Measurements from ENCODE around the gene RETREG3. TPM values are rescaled to one million over a fixed set of nuclear protein-coding genes. Genes with fewer than 3 reads are reported as not detected.

The RETREG3 gene, protein sequence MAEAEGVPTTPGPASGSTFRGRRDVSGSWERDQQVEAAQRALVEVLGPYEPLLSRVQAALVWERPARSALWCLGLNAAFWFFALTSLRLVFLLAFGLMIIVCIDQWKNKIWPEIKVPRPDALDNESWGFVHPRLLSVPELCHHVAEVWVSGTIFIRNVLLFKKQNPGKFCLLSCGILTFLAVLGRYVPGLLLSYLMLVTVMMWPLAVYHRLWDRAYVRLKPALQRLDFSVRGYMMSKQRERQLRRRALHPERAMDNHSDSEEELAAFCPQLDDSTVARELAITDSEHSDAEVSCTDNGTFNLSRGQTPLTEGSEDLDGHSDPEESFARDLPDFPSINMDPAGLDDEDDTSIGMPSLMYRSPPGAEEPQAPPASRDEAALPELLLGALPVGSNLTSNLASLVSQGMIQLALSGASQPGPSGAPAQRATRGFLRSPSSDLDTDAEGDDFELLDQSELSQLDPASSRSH
- 26.7 to 31.4 TPM (median 27.6 TPM) in 5 replicates for total RNA-seq (2022; extraction: Qiagen RNA extraction)

DNA sequence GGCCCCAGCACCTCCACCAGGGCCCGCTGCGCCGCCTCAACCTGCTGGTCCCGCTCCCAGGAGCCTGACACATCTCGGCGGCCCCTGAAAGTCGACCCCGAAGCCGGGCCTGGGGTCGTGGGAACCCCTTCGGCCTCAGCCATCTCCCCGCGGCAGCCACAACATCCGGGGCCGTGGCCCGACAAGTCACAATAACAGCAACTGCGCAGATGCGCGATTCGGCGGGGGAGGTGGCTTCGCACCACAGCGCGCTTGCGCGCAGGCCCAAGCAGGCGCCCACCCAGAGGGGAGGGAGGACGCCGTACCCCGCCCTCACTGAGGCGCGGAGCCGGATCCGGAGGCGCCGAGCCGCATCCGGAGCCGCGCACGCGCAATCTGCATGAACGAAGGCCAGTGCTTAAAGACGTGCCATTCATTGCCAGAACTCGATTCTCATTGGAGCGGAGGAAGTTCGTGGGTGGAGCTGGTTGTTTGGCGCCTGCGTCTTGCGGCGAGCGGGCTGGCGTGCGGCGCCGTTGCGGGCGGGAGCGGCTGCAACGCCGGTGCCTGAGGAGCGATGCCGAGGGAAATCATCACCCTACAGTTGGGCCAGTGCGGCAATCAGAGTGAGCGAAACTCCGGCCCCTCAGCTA lies at the start of gene RETREG3, which contains the start of gene TUBG1:
Gene RETREG3, minus strand, starts transcription at position 193 of the 632 bp plus-strand sequence. Its CDS starts 50 bp downstream, at position 143.
Gene TUBG1, plus strand, starts transcription at position 502 of the 632 bp plus-strand sequence. Its CDS starts 55 bp downstream, at position 557.

DNA sequence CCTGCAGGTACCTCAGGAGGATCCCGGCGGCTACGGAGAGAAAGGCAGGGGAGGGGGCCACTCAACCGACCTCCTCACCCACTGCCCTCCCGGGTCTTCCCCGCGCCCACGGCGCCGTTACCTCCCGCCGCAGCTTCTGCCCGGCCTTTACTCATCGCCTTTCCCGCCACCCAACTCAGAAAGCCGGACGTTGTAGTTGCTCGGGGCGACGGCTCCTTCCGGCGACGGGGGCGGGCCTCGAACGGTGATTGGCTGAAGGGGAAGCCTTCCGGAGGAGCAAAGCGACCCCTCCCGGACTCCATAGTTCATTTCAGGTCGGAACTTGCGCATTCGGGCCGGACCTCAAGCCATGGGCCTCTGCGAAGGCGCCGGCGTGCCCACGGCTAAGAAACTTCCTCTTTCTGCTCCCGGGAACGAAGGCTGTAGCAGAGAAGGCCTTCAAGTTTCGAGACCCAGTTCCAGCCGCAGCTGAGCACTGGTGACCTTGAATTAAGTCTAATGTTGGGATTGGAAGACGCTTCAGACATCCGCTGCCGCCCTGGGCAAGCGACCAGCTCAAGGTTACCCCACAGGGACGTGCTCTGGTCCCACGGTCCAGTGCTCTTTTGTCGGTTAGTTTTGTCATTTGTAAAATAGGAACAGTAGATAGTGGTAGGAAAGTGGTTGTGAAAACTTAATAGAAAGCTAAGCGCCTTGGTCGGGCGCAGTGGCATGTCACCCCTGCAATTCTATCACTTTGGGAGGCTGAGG lies 31.5 kb downstream of the RETREG3 start, which contains the start of gene PSMC3IP:
Gene PSMC3IP, minus strand, starts transcription at position 198 of the 750 bp plus-strand sequence. Its CDS starts 43 bp downstream, at position 155.

DNA sequence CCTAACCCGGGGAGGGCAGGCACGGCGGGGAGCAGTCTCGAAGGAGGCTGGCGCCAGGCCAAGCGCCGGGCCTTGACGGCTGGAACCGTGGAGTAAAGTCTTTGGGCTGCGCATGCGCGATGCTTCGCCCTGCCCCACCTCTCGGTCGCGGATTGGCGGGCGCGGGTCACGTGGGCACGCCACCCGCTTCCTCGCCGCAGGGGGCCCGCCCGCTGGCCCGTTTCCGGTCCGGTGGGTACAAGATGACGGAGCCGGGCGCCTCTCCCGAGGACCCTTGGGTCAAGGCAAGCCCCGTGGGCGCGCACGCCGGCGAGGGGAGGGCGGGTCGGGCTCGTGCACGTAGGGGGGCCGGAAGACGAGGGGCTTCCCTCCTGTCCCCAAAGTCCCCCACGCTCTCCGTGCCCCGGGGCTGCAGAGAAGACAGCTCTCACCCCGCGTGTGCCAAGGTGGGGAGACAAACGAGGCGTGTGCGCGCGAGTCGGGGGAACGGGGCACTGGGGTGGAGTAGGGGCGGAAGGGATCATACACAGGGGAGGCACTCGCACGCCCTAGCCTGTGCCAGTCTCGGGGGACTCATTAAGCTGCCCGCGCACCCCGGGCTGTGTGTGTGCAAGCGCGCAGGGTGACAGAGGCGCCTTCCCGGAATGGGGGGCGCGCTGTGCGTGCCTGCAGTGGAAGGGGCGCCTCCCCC lies 42.1 kb downstream of the RETREG3 start, which contains the start of gene MLX:
Gene MLX, plus strand, starts transcription at position 218 of the 691 bp plus-strand sequence. Its CDS starts 25 bp downstream, at position 243.

DNA sequence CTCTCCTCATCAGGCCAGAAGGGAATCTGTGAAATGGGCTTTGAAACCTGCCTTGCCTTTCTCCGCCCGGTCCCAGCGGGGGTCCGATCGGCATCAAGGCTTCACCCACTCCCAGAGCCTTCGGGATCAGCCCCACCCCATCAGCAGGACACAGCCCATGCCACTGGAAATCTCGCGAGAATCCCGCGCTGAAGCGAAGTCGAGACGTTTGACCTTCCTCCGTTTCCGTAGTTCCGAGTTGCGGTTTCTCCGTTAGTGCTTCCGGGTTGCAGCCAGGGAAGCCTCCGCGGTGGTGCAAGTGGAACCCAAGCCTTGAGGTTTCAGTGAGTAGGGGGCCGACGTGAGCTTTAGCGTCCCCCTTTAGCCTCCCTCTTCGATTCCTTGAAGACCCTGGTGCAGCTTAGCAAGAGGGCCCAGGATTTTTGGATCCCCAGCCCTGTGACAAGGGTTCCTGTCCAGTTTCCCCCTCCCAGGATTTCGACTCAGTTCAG lies 47.2 kb downstream of the RETREG3 start, which contains the start of gene COASY:
Gene COASY, plus strand, starts transcription at position 252 of the 491 bp plus-strand sequence. CDS start 475 bp downstream, outside the sequence.

DNA sequence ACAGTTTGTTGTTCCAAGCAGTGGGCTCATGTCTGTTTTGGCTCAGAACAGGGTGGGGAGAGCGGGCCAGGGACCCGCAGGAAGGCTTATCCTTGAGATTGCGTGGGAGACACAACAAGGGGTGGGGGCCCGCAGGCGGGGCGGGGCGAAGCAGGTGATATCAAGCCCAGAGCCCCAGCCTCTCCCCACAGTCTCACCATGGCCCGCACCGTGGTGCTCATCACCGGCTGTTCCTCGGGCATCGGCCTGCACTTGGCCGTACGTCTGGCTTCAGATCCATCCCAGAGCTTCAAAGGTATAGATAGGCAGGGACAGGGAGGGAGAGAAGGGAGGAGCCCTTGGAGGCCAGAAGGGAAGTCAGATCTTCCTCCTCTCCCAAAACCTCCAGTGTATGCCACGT lies 56.4 kb downstream of the RETREG3 start, which contains the start of gene HSD17B1:
Gene HSD17B1, plus strand, starts transcription at position 188 of the 400 bp plus-strand sequence. Its CDS starts 11 bp downstream, at position 199.

DNA sequence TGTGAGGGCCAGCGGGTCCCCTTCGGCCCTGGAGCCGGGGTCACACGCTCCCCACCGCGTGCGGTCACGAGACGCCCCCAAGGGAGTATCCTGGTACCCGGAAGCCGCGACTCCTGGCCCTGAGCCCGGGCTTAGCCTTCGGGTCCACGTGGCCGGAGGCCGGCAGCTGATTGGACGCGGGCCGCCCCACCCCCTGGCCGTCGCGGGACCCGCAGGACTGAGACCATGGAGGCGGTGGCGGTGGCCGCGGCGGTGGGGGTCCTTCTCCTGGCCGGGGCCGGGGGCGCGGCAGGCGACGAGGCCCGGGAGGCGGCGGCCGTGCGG lies 73.2 kb downstream of the RETREG3 start, which contains the start of gene NAGLU:
Gene NAGLU, plus strand, starts transcription at position 194 of the 324 bp plus-strand sequence. Its CDS starts 32 bp downstream, at position 226.

Other genes starting within 250 kb of the RETREG3 start
- 72.7 to 81.7 TPM (median 77.8 TPM) in 5 replicates for gene STAT3, start 220.9 kb downstream of the RETREG3 start, total RNA-seq (2022; extraction: Qiagen RNA extraction)
- gene CAVIN1, start 186.1 kb downstream of the RETREG3 start, total RNA-seq (2022; extraction: Qiagen RNA extraction), result 416 to 511 TPM (median 450 TPM) in 5 replicates
- 37.0 to 51.0 TPM (median 43.6 TPM) in 5 replicates for gene ATP6V0A1, start 150.5 kb downstream of the RETREG3 start, total RNA-seq (2022; extraction: Qiagen RNA extraction)
- 29.5 to 51.1 TPM (median 46.9 TPM) in 5 replicates for gene NAGLU, start 73.1 kb downstream of the RETREG3 start, total RNA-seq (2022; extraction: Qiagen RNA extraction)
- gene HSD17B1, start 56.5 kb downstream of the RETREG3 start, total RNA-seq (2022; extraction: Qiagen RNA extraction), result 0.75 to 1.6 TPM (median 1.5 TPM) in 5 replicates
- gene COASY, start 47.2 kb downstream of the RETREG3 start, total RNA-seq (2022; extraction: Qiagen RNA extraction), result 108 to 136 TPM (median 132 TPM) in 5 replicates
- 53.9 to 64.8 TPM (median 59.1 TPM) in 5 replicates for gene MLX, start 42.3 kb downstream of the RETREG3 start, total RNA-seq (2022; extraction: Qiagen RNA extraction)
- 35.6 to 42.2 TPM (median 38.0 TPM) in 5 replicates for gene PSMC3IP, start 31.6 kb downstream of the RETREG3 start, total RNA-seq (2022; extraction: Qiagen RNA extraction)
- gene TUBG1, start 309 bp upstream of the RETREG3 start, total RNA-seq (2022; extraction: Qiagen RNA extraction), result 134 to 165 TPM (median 149 TPM) in 5 replicates
- gene TUBG2, start 49.9 kb upstream of the RETREG3 start, total RNA-seq (2022; extraction: Qiagen RNA extraction), result 18.7 to 28.7 TPM (median 25.2 TPM) in 5 replicates
- gene PLEKHH3, start 67.6 kb upstream of the RETREG3 start, total RNA-seq (2022; extraction: Qiagen RNA extraction), result 13.0 to 22.6 TPM (median 19.9 TPM) in 5 replicates
- 0.27 to 0.56 TPM (median 0.40 TPM) in 5 replicates for gene CCR10, start 72.5 kb upstream of the RETREG3 start, total RNA-seq (2022; extraction: Qiagen RNA extraction)
- gene CNTNAP1, start 73.2 kb upstream of the RETREG3 start, total RNA-seq (2022; extraction: Qiagen RNA extraction), result 4.9 to 7.4 TPM (median 6.8 TPM) in 5 replicates
- gene EZH1, start 135.7 kb upstream of the RETREG3 start, total RNA-seq (2022; extraction: Qiagen RNA extraction), result 9.9 to 13.1 TPM (median 11.4 TPM) in 5 replicates
- gene RAMP2, start 151.9 kb upstream of the RETREG3 start, total RNA-seq (2022; extraction: Qiagen RNA extraction), result 0.75 to 1.2 TPM (median 1.1 TPM) in 5 replicates
- 122 to 140 TPM (median 127 TPM) in 5 replicates for gene VPS25, start 164.1 kb upstream of the RETREG3 start, total RNA-seq (2022; extraction: Qiagen RNA extraction)
- gene WNK4, start 171.2 kb upstream of the RETREG3 start, total RNA-seq (2022; extraction: Qiagen RNA extraction), result 0.58 to 1.4 TPM (median 1.3 TPM) in 5 replicates
- 123 to 146 TPM (median 132 TPM) in 5 replicates for gene COA3, start 189.3 kb upstream of the RETREG3 start, total RNA-seq (2022; extraction: Qiagen RNA extraction)
- 0.05 to 0.17 TPM (median 0.07 TPM) in 4 of 5 replicates, not detected in the other for gene CNTD1, start 189.5 kb upstream of the RETREG3 start, total RNA-seq (2022; extraction: Qiagen RNA extraction)
- 75.6 to 100 TPM (median 79.7 TPM) in 5 replicates for gene BECN1, start 214.9 kb upstream of the RETREG3 start, total RNA-seq (2022; extraction: Qiagen RNA extraction)
- gene PSME3, start 224.0 kb upstream of the RETREG3 start, total RNA-seq (2022; extraction: Qiagen RNA extraction), result 217 to 301 TPM (median 236 TPM) in 5 replicates
- gene AOC2, start 235.2 kb upstream of the RETREG3 start, total RNA-seq (2022; extraction: Qiagen RNA extraction), result 2.0 to 2.4 TPM (median 2.1 TPM) in 5 replicates
- 1.1 to 2.3 TPM (median 1.2 TPM) in 5 replicates for gene AOC3, start 241.8 kb upstream of the RETREG3 start, total RNA-seq (2022; extraction: Qiagen RNA extraction)